K562 (cell line): ENCODE results near the gene USP28.

ENCODE experiments used
- CHD2 ChIP-seq: IDR thresholded peaks from 2 replicates; pipeline ENCODE4 v1.6.1; 2011; ENCODE audit warnings: low read depth, low read length
- EZH2 ChIP-seq: IDR thresholded peaks from 2 replicates; pipeline ENCODE4 v1.6.1; 2012; ENCODE audit warnings: low read depth, mild to moderate bottlenecking, inconsistent platforms, low read length, borderline replicate concordance
- MAFF ChIP-seq: IDR thresholded peaks from 2 replicates; pipeline ENCODE4 v1.6.1; 2012; ENCODE audit warnings: low read length, improper control_type of control experiment
- POLR3G ChIP-seq: IDR thresholded peaks from 2 replicates; pipeline ENCODE4 v1.6.1; 2011; ENCODE audit not compliant: insufficient read length, insufficient replicate concordance; ENCODE audit errors: extremely low read depth
- SIN3A ChIP-seq, 2 experiments: fragments of 150-350 bp in 1 of 2; IDR thresholded peaks; 2 replicates each; pipeline ENCODE4 v1.6.1; 2011 to 2016; ENCODE audit warnings: borderline replicate concordance in 2 of 2, low read depth in 2 of 2, low read length in 2 of 2, mild to moderate bottlenecking in 2 of 2, moderate library complexity in 2 of 2; ENCODE audit not compliant: control insufficient read depth in 1 of 2
- TCF3 ChIP-seq: sonication (generic); formaldehyde crosslinking; IDR thresholded peaks from 2 replicates; pipeline ENCODE4 v1.4.0; 2020; ENCODE audit warnings: mild to moderate bottlenecking, missing genetic modification reagents
- ZBTB5 ChIP-seq: fragments of 450-650 bp; IDR thresholded peaks from 2 replicates; pipeline ENCODE4 v1.6.1; 2017; ENCODE audit warnings: antibody characterized with exemption
- ZFP30 ChIP-seq: fragments of 250-450 bp; sonication (Bioruptor Pico); IDR thresholded peaks from 2 replicates; pipeline ENCODE4 v1.8.0; 2022; ENCODE audit warnings: moderate library complexity, mild to moderate bottlenecking, inconsistent platforms, borderline replicate concordance
- ZFP36 ChIP-seq: fragments of 150-350 bp; IDR thresholded peaks from 2 replicates; pipeline ENCODE4 v1.6.1; 2018; ENCODE audit warnings: low read length, low read depth; ENCODE audit not compliant: partially characterized antibody

- TF ChIP-seq ZBTB5 (no peak), MAFF (no peak), ZFP36 (no peak), EZH2 (no peak), ZFP30 (CRISPR knock-in tag) (no peak), POLR3G (no peak), SIN3A (IDR thresholded peaks at IDR 0.05; ENCODE audit: borderline replicate concordance in 2 of 2, control insufficient read depth in 1 of 2, low read depth in 2 of 2, low read length in 2 of 2) (no peak), TCF3 (CRISPR knock-in tag) (no peak), CHD2 (no peak)
Observed at GRCh38 chr11:113906038-113906437, 30.7 kb upstream of the USP28 start.
